Fibroblast of lung (primary cell): ENCODE data around the gene NT5DC3. TPM values are rescaled to one million over a fixed set of nuclear protein-coding genes. Genes with fewer than 3 reads are reported as not detected.

Experiments
- DNase-seq, 2 donors: peaks; one replicate each; pipeline versions ENCODE4 v3.0.0 to v3.0.0-alpha.2; 2010; ENCODE audit warnings: low read depth in 2 of 2
- H2AFZ ChIP-seq: 2 replicates; pipeline ENCODE4 v1.5.1; 2012; ENCODE audit warnings: low read length, control low read depth, inconsistent platforms
- H3K27ac ChIP-seq: 2 replicates; pipeline ENCODE4 v1.5.1; 2011; ENCODE audit warnings: low read length, control low read depth; ENCODE audit not compliant: insufficient read depth
- H3K27me3 ChIP-seq: 2 replicates; pipeline ENCODE4 v1.5.1; 2011; ENCODE audit warnings: mild to moderate bottlenecking, low read length; ENCODE audit not compliant: control insufficient read depth, insufficient read depth
- H3K36me3 ChIP-seq: 2 replicates; pipeline ENCODE4 v1.5.1; 2011; ENCODE audit warnings: low read length; ENCODE audit not compliant: control insufficient read depth, insufficient read depth
- H3K4me1 ChIP-seq: 2 replicates; pipeline ENCODE4 v1.5.1; 2011; ENCODE audit warnings: low read length; ENCODE audit not compliant: control insufficient read depth, insufficient read depth; ENCODE audit errors: extremely low read depth
- H3K4me2 ChIP-seq: 2 replicates; pipeline ENCODE4 v1.5.1; 2011; ENCODE audit warnings: low read length, control low read depth; ENCODE audit not compliant: insufficient read depth; ENCODE audit errors: extremely low read depth
- H3K4me3 ChIP-seq, 4 experiments: fragments of 200-600 bp in 1 of 4; sonication (generic) in 1 of 4; replicated peaks in 1 of 4; 2 replicates each; pipeline ENCODE4 v1.5.1; 2011 to 2016; ENCODE audit warnings: low read length in 4 of 4, low read depth in 3 of 4, mild to moderate bottlenecking in 3 of 4, control low read depth in 2 of 4, inconsistent platforms in 1 of 4, mixed read lengths in 1 of 4; ENCODE audit not compliant: insufficient read depth in 1 of 4; ENCODE audit errors: control extremely low read depth in 1 of 4
- H3K79me2 ChIP-seq: 2 replicates; pipeline ENCODE4 v1.5.1; 2012; ENCODE audit warnings: mild to moderate bottlenecking, low read length, inconsistent platforms; ENCODE audit not compliant: control insufficient read depth, insufficient read depth
- H3K9ac ChIP-seq: 2 replicates; pipeline ENCODE4 v1.5.1; 2011; ENCODE audit warnings: mild to moderate bottlenecking, low read length, control low read depth; ENCODE audit not compliant: insufficient read depth
- H3K9me3 ChIP-seq: 2 replicates; pipeline ENCODE4 v1.5.1; 2012; ENCODE audit warnings: low read depth, low read length; ENCODE audit not compliant: control insufficient read depth, insufficient read depth
- H4K20me1 ChIP-seq: 2 replicates; pipeline ENCODE4 v1.5.1; 2011; ENCODE audit warnings: low read length; ENCODE audit not compliant: control insufficient read depth, insufficient read depth; ENCODE audit errors: extremely low read depth
- EZH2 ChIP-seq: IDR thresholded peaks from 2 replicates; pipeline ENCODE4 v1.5.1; 2012; ENCODE audit warnings: low read length, control low read depth, mild to moderate bottlenecking; ENCODE audit errors: missing control alignments
- polyA plus RNA-seq, 2 donors: library from polyadenylated mRNA; depleted of rRNA in 1 of 2; stranded (reverse) in 1 of 2; unstranded in 1 of 2; fragments of >200 nt; gene quantifications; 2 replicates each; pipeline ENCODE4 v1.2.1, GENCODE V29; 2011 to 2012; ENCODE audit warnings: missing spikeins in 1 of 2
- total RNA-seq: library from RNA; depleted of rRNA; stranded (reverse); fragments of >200 nt; gene quantifications from 2 replicates; pipeline ENCODE4 v1.2.1, GENCODE V29; 2014
- TF ChIP-seq, protein P1 (sequence below), 2 donors: IDR thresholded peaks in 1 of 2; conservative IDR thresholded peaks in 1 of 2; 1 replicate in 1 of 2; 2 replicates in 1 of 2; pipeline ENCODE4 v1.5.1; 2011 to 2012; ENCODE audit warnings: low read length in 2 of 2, control low read depth in 1 of 2, inconsistent platforms in 1 of 2, low read depth in 1 of 2, mild to moderate bottlenecking in 1 of 2

The NT5DC3 gene
- total and polyA plus RNA-seq, 2 donors (not counting 1 experiment from before 2014, with no cell fraction given): 4.1 to 10.4 TPM

GRCh38 chr12:103802586-103802886 is 38.5 kb downstream of the NT5DC3 start:
- H2AFZ ChIP-seq: no peak overlapping the region
- no peak overlapping the region for H3K4me3 ChIP-seq
- H3K4me1 ChIP-seq: peaks cover 23% of the 10 kb centered on the region
- H3K36me3 ChIP-seq: no peaks in the 10 kb centered on the region
- no peaks in the 10 kb centered on the region for H3K9me3 ChIP-seq
- H3K9ac ChIP-seq: no peak overlapping the region
- H3K79me2 ChIP-seq: no peaks in the 10 kb centered on the region
- no peak for DNase-seq
- no peak overlapping the region for H3K27ac ChIP-seq
- H4K20me1 ChIP-seq: no peaks in the 10 kb centered on the region
- TF ChIP-seq, protein P1, sequence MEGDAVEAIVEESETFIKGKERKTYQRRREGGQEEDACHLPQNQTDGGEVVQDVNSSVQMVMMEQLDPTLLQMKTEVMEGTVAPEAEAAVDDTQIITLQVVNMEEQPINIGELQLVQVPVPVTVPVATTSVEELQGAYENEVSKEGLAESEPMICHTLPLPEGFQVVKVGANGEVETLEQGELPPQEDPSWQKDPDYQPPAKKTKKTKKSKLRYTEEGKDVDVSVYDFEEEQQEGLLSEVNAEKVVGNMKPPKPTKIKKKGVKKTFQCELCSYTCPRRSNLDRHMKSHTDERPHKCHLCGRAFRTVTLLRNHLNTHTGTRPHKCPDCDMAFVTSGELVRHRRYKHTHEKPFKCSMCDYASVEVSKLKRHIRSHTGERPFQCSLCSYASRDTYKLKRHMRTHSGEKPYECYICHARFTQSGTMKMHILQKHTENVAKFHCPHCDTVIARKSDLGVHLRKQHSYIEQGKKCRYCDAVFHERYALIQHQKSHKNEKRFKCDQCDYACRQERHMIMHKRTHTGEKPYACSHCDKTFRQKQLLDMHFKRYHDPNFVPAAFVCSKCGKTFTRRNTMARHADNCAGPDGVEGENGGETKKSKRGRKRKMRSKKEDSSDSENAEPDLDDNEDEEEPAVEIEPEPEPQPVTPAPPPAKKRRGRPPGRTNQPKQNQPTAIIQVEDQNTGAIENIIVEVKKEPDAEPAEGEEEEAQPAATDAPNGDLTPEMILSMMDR (conservative IDR thresholded peaks at IDR 0.05 in 1 of 2, IDR thresholded peaks at IDR 0.05 in 1 of 2; ENCODE audit: low read depth in 1 of 2, low read length in 2 of 2): no peak
- no peak for TF ChIP-seq EZH2
- no peaks in the 10 kb centered on the region for H3K27me3 ChIP-seq
- no peak overlapping the region for H3K4me2 ChIP-seq

DNA sequence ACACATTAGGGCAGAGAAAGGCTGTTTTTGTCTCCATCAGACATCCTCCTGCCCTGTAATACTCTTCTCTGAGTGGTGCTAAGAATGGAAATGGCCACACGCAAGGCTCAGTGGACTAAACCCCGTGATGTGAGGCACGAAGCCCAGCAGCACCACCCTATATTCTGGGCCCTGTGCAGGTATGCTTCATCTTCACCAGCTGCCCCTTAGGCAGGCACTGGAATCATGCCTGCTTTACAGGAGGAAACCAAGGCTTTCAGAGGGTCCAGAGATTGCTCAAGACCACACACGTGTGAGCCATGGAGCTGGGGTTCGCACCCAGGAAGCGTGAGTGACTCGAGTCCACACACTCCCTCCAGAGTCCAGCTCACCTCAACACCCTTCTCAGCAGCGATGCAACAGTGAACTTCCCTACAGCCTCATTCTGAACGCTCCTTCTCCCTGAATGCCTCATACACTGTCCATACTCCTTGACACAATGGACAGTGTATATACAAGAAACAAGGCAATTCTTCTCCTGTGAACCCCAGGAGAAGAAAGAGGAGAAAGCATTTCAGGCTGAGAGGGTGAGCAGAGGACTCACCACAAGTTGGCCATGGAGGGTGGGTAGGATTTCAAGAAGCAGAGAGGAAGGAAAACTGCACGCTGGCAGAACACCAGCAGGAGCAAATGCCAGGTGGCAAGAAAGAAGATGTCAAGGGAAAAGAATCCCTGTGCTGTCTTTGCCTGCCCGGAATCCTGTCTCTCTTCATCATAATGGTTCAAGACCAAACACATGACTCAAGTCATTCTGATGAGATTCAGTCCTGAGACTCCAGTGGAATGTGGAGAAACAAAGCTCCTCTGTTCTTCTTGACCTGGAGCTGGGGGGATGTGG is 39.1 kb downstream of the NT5DC3 start:
- Histone ChIP-seq H3K36me3 (no peaks in the 10 kb centered on the region), H3K4me1 (peaks cover 22% of the 10 kb centered on the region), H3K4me2 (no peak overlapping the region), H3K27me3 (no peaks in the 10 kb centered on the region), H4K20me1 (no peaks in the 10 kb centered on the region), H3K4me3 (no peak overlapping the region), H3K9me3 (no peaks in the 10 kb centered on the region), H2AFZ (no peak overlapping the region), H3K27ac (no peak overlapping the region), H3K9ac (no peak overlapping the region), H3K79me2 (no peaks in the 10 kb centered on the region)
- TF ChIP-seq, protein P1 (conservative IDR thresholded peaks at IDR 0.05 in 1 of 2, IDR thresholded peaks at IDR 0.05 in 1 of 2; ENCODE audit: low read depth in 1 of 2, low read length in 2 of 2): no peak
- no peak for TF ChIP-seq EZH2
- peak; percentile 14 to 96 for DNase-seq

DNA sequence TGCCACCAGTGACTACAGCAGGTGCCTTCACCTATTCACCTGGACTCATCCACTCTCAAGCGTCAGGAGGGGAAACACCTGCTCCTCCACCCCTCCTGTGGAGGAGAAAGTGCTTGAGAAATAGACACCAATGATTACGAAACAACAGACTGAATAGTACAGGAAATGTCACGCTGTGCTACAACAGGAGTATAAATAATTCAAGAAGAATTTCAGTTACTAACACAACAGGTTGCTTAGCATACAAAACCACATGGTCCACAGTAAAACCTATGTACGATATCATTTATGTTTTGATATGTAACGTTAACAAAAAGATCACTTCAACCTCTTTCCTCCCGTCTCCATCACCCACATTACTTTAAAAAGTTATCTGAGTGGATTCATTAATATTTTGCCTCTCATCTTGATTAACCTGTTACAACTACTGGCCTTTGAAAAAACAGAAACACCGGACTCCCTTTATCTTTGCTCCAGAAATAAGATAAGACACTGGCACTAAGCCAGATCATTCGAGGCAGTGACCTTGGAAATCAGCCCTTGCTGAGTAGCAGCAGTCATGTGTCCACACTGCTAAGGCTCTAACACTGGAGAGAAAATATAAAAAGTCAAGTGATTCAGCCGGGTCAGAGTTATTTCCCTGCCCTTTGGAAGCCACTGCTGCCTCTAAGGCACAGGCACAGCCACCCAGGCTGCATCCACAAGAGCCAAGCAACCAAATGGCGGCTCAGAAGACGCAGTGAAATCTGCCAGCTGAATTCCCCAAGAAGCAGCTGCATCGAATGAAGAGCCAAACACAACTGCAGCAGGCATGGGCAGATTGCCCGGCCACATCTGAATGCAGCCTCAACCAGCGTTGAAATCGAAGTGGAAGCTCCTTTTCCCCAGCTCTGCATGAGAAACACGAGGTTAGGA is 40.9 kb downstream of the NT5DC3 start:
- peak; percentile 86 to 89 for DNase-seq
- peaks cover 14% of the 10 kb centered on the region for H3K4me1 ChIP-seq
- H3K9ac ChIP-seq: no peak overlapping the region
- H3K9me3 ChIP-seq: no peaks in the 10 kb centered on the region
- no peaks in the 10 kb centered on the region for H3K27me3 ChIP-seq
- peak overlapping the region; percentile 0 for H3K27ac ChIP-seq
- peak overlapping the region; percentile 52 for H3K4me2 ChIP-seq
- peak overlapping the region in 1 of 4 experiments; percentile 13 for H3K4me3 ChIP-seq
- no peaks in the 10 kb centered on the region for H4K20me1 ChIP-seq
- H2AFZ ChIP-seq: peak overlapping the region; percentile 31
- H3K36me3 ChIP-seq: peaks cover 2% of the 10 kb centered on the region
- TF ChIP-seq EZH2: no peak
- no peaks in the 10 kb centered on the region for H3K79me2 ChIP-seq
